DMS53 (cell line): ENCODE results near the gene UBTD1.

Experiments
- DNase-seq: peaks from one replicate; lab custom pipeline; 2025; lab: John Stamatoyannopoulos, UW

UBTD1 gene

GRCh38 chr10:97584798-97585438 lies 86.2 kb downstream of the UBTD1 start:
- DNase-seq = peak; percentile 86

GRCh38 chr10:97585439-97585811 lies 86.7 kb downstream of the UBTD1 start:
- DNase-seq = no peak

- DNase-seq = no peak
Observed at GRCh38 chr10:97587183-97587582, 88.5 kb downstream of the UBTD1 start.

- DNase-seq = no peak
Observed at GRCh38 chr10:97589479-97589878, 90.8 kb downstream of the UBTD1 start, which contains the start of gene C10orf62. TSS of gene C10orf62 (plus strand) at chr10:97589721. CDS start at chr10:97589898, 177 bp downstream.

GRCh38 chr10:97590082-97590747 lies 91.5 kb downstream of the UBTD1 start:
- no peak for DNase-seq

- DNase-seq = peak; percentile 29
Observed at GRCh38 chr10:97590748-97591495, 92.2 kb downstream of the UBTD1 start.

GRCh38 chr10:97593421-97593820 lies 94.7 kb downstream of the UBTD1 start:
- no peak for DNase-seq

GRCh38 chr10:97596101-97597082 lies 97.7 kb downstream of the UBTD1 start:
- DNase-seq = peak; percentile 40

GRCh38 chr10:97597778-97598177 lies 99.1 kb downstream of the UBTD1 start:
- DNase-seq = peak; percentile 27

- DNase-seq = no peak
Observed at GRCh38 chr10:97598407-97599271, 99.9 kb downstream of the UBTD1 start.

- no peak for DNase-seq
Observed at GRCh38 chr10:97599272-97599619, 100.5 kb downstream of the UBTD1 start.

- DNase-seq = no peak
Observed at GRCh38 chr10:97600616-97601015, 101.9 kb downstream of the UBTD1 start.

- DNase-seq = no peak
Observed at GRCh38 chr10:97601268-97602215, 102.8 kb downstream of the UBTD1 start.

- no peak for DNase-seq
Observed at GRCh38 chr10:97607095-97607636, 108.4 kb downstream of the UBTD1 start.

GRCh38 chr10:97608991-97609561 lies 110.4 kb downstream of the UBTD1 start:
- DNase-seq = no peak

GRCh38 chr10:97611473-97611872 lies 112.7 kb downstream of the UBTD1 start:
- no peak for DNase-seq

- peak; percentile 89 for DNase-seq
Observed at GRCh38 chr10:97612386-97612785, 113.7 kb downstream of the UBTD1 start.

GRCh38 chr10:97618285-97618684 lies 119.6 kb downstream of the UBTD1 start:
- DNase-seq = no peak

GRCh38 chr10:97618733-97619132 lies 120.0 kb downstream of the UBTD1 start:
- no peak for DNase-seq
